PC-9 (cell line): ENCODE data around the gene CYP11A1. TPM values are rescaled to one million over a fixed set of nuclear protein-coding genes. Genes with fewer than 3 reads are reported as not detected.

ENCODE experiments used
- BruUV-seq: library from RNA; stranded (reverse); fragments of 400-500 nt; replicated peaks from 2 replicates; lab custom pipeline; 2021; lab: Mats Ljungman, UMichigan
- CTCF ChIA-PET: fragments of 300-600 bp; sonication (Branson Sonifier 250); formaldehyde crosslinking; loops from one replicate; lab custom pipeline; 2022; ENCODE audit warnings: antibody characterized with exemption; lab: Charles Lee
- POLR2A ChIA-PET: fragments of 300-600 bp; sonication (Branson Sonifier 250); formaldehyde crosslinking; loops from one replicate; lab custom pipeline; 2022; ENCODE audit warnings: antibody characterized with exemption; ENCODE audit not compliant: unreplicated experiment; lab: Charles Lee
- DNase-seq, 2 experiments: peaks; one replicate each; pipeline versions ENCODE4 v3.0.0 to v3.0.0-alpha.2; 2015 to 2022; ENCODE audit warnings: mixed read lengths in 1 of 2
- H2AFZ ChIP-seq: fragments of 200-600 bp; sonication (generic); 2 replicates; pipeline ENCODE4 v1.8.1; 2017; ENCODE audit warnings: antibody characterized with exemption
- H3F3A ChIP-seq: fragments of 200-600 bp; sonication (generic); 2 replicates; pipeline ENCODE4 v1.8.1; 2017; ENCODE audit warnings: antibody characterized with exemption, mild to moderate bottlenecking, low read depth; ENCODE audit not compliant: insufficient read depth
- H3K27ac ChIP-seq: fragments of 200-600 bp; sonication (generic); 2 replicates; pipeline ENCODE4 v1.6.1; 2016; ENCODE audit warnings: mixed run types
- H3K27me3 ChIP-seq: fragments of 200-600 bp; sonication (generic); 2 replicates; pipeline ENCODE4 v1.6.1; 2016; ENCODE audit warnings: low read depth, mixed run types; ENCODE audit not compliant: insufficient read depth
- H3K36me3 ChIP-seq: fragments of 200-600 bp; sonication (generic); 2 replicates; pipeline ENCODE4 v1.6.1; 2016; ENCODE audit warnings: low read depth, mixed run types
- H3K4me1 ChIP-seq: fragments of 200-600 bp; sonication (generic); replicated peaks from 2 replicates; pipeline ENCODE4 v1.6.1; 2016; ENCODE audit warnings: mixed run types; ENCODE audit not compliant: insufficient read depth
- H3K4me2 ChIP-seq: fragments of 200-600 bp; sonication (generic); 2 replicates; pipeline ENCODE4 v1.6.1; 2017; ENCODE audit warnings: mixed run types
- H3K4me3 ChIP-seq: fragments of 200-600 bp; sonication (generic); 2 replicates; pipeline ENCODE4 v1.6.1; 2016; ENCODE audit warnings: mixed run types
- H3K79me2 ChIP-seq: fragments of 200-600 bp; sonication (generic); 2 replicates; pipeline ENCODE4 v1.6.1; 2017; ENCODE audit warnings: low read depth, mixed run types
- H3K9me2 ChIP-seq: fragments of 200-600 bp; sonication (generic); 2 replicates; pipeline ENCODE4 v1.8.1; 2017; ENCODE audit warnings: mild to moderate bottlenecking; ENCODE audit not compliant: insufficient read depth
- H3K9me3 ChIP-seq: fragments of 200-600 bp; sonication (generic); 2 replicates; pipeline ENCODE4 v1.8.1; 2016; ENCODE audit warnings: low read depth; ENCODE audit not compliant: insufficient read depth
- H4K20me1 ChIP-seq: fragments of 200-600 bp; sonication (generic); 2 replicates; pipeline ENCODE4 v1.8.1; 2017; ENCODE audit not compliant: insufficient read depth
- CTCF ChIP-seq: fragments of 200-600 bp; sonication (generic); conservative IDR thresholded peaks from 2 replicates; pipeline ENCODE4 v1.6.1; 2017; ENCODE audit warnings: mixed run types, antibody characterized with exemption, mild to moderate bottlenecking, moderate library complexity
- EZH2 ChIP-seq: fragments of 200-600 bp; sonication (generic); IDR thresholded peaks from 2 replicates; pipeline ENCODE4 v1.8.0; 2017; ENCODE audit warnings: antibody characterized with exemption, low read depth
- intact Hi-C: fragments of 100-400 bp; cut with micrococcal nuclease; formaldehyde crosslinking; loops from one replicate; pipeline ENCODE4 v1.10.0; 2022; ENCODE audit not compliant: unreplicated experiment
- total RNA-seq: library from RNA; stranded (reverse); gene quantifications from 2 replicates; pipeline ENCODE4 v1.2.3, GENCODE V29; 2021

Gene CYP11A1
- total RNA-seq, 1 experiment from 2014 or later = 7.1 TPM

DNA sequence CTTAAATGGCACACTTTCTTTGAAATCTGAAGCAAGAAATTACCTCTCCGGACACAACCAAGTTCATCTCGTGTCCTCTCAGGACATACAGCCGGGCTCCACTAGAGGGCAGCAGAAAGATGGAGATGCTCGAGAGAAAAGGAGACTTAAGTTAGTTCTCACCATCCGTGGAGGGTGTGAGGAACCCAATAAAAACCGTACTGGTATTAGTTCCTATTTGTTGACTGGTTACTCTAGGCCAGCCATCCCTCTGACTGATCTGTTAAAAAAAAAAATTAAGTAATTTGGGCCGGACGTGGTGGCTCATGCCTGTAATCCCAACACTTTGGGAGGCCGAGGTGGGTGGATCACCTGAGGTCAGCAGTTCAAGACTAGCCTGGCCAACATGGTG, 7.9 kb upstream of the CYP11A1 start:
- intact Hi-C loops = loop anchor here (2.0 to 10.0 kb wide), 4 partner anchors 64 to 580 kb away; partner anchors contain the start of genes ARID3B, CLK3 and RPP25
- Histone ChIP-seq H4K20me1 (no peaks in the 10 kb centered on the region), H3K36me3 (no peaks in the 10 kb centered on the region), H3K27ac (no peak overlapping the region), H3K9me2 (no peaks in the 10 kb centered on the region), H3F3A (peaks cover 10% of the 10 kb centered on the region; the same call in 1 of the 2 replicates), H3K4me2 (peak overlapping the region; percentile 96), H3K4me3 (peak overlapping the region; percentile 67; the same call in 1 of the 2 replicates), H3K27me3 (no peaks in the 10 kb centered on the region), H3K4me1 (peaks cover 25% of the 10 kb centered on the region), H2AFZ (no peak overlapping the region), H3K9me3 (no peaks in the 10 kb centered on the region), H3K79me2 (no peaks in the 10 kb centered on the region)
- ChIA-PET POLR2A (no interaction called here), CTCF (interaction anchor here (0.6 to 1.3 kb wide), 2 partner anchors 119 to 256 kb away, joined by 4 to 5 read pairs; no protein-coding TSS in a partner anchor)
- peak; percentile 70 to 79 for DNase-seq
- TF ChIP-seq CTCF = peak; percentile 81
- no peak for TF ChIP-seq EZH2
- BruUV-seq = no TSS peak

GRCh38 chr15:74374648-74375302, 7.3 kb upstream of the CYP11A1 start:
- peaks cover 25% of the 10 kb centered on the region for H3K4me1 ChIP-seq
- H3K9me2 ChIP-seq = no peaks in the 10 kb centered on the region
- POLR2A ChIA-PET = no interaction called here
- peak overlapping the region; percentile 67; the same call in 1 of the 2 replicates for H3K4me3 ChIP-seq
- CTCF ChIA-PET = interaction anchor here (1.3 kb wide), 1 partner anchor 257 kb away, joined by 4 read pairs; no protein-coding TSS in a partner anchor
- peak overlapping the region; percentile 81; the same call in 1 of the 2 replicates for H2AFZ ChIP-seq
- TF ChIP-seq CTCF (no peak), EZH2 (no peak)
- intact Hi-C loops = loop anchor here (1.0 to 10.0 kb wide), 6 partner anchors 64 to 580 kb away; partner anchors contain the start of genes ARID3B, CLK3 and RPP25
- H3K9me3 ChIP-seq = no peaks in the 10 kb centered on the region
- H3K79me2 ChIP-seq = no peaks in the 10 kb centered on the region
- no peaks in the 10 kb centered on the region for H3K36me3 ChIP-seq
- no peaks in the 10 kb centered on the region for H3K27me3 ChIP-seq
- no peaks in the 10 kb centered on the region for H4K20me1 ChIP-seq
- no peak for DNase-seq
- H3K27ac ChIP-seq = no peak overlapping the region
- H3K4me2 ChIP-seq = peak overlapping the region; percentile 96
- no TSS peak for BruUV-seq
- peaks cover 10% of the 10 kb centered on the region; the same call in 1 of the 2 replicates for H3F3A ChIP-seq

DNA sequence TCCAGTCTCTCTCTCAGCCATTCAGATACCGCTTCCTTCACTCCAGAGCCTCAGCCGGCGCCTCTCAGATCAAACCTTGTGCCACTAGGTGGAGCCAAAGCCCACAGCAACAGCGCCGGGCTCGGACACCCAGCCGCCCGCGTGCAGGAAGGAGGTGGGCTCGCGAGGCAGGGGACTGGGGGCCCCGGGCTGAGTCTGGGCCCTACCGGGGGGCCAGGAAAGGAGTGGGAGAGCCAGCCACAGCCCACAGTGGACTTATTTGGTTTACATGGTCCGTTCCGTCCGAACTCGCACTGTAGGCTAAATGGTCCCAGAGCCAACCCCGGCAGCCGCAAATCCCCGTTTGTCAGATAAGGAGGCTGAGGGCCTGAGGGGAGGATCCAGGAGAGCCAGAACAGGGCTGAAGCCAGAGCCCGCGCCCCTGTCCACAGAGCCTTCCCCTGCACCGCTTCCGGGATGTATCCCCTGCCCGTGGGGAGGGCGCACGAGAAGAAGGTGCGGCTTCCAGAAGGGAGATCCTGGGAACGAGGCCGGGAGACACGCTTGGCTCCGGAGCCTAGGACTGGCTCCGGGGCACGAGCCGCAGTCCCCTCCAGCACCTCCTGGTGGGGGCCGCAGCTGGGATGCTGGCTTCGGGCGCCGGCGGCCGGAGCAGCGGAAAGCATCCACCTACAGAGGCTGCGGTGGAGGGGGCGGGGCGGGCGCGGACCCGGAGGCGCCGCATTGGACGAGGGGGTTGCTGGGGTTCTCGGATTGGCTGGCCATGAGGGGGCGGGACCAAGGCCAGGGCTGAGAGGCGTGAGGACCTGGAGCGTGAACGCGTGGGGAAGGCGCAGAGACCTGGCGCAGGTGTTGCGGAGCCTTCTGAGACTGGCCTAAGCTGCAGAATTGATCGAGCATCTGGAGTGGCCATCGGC, 6.5 kb upstream of the CYP11A1 start:
- CTCF ChIA-PET = interaction anchor here (0.6 to 1.3 kb wide), 3 partner anchors 242 to 319 kb away, joined by 4 to 9 read pairs (median 6); no protein-coding TSS in a partner anchor
- H3K79me2 ChIP-seq = no peaks in the 10 kb centered on the region
- H3K36me3 ChIP-seq = no peaks in the 10 kb centered on the region
- no peak overlapping the region for H3K27ac ChIP-seq
- BruUV-seq = no TSS peak
- no peaks in the 10 kb centered on the region for H3K9me2 ChIP-seq
- H3K4me2 ChIP-seq = peak overlapping the region; percentile 96
- peaks cover 22% of the 10 kb centered on the region for H3K4me1 ChIP-seq
- H3F3A ChIP-seq = peaks cover 4% of the 10 kb centered on the region; the same call in 1 of the 2 replicates
- H4K20me1 ChIP-seq = no peaks in the 10 kb centered on the region
- POLR2A ChIA-PET = no interaction called here
- peak; percentile 73 to 91 for DNase-seq
- intact Hi-C loops = loop anchor here (1.0 to 10.0 kb wide), 7 partner anchors 65 to 581 kb away; partner anchors contain the start of genes ARID3B and RPP25
- no peaks in the 10 kb centered on the region for H3K9me3 ChIP-seq
- peak overlapping the region; percentile 81 for H2AFZ ChIP-seq
- peak overlapping the region; percentile 67 for H3K4me3 ChIP-seq
- no peaks in the 10 kb centered on the region for H3K27me3 ChIP-seq
- TF ChIP-seq CTCF (peak; percentile 81), EZH2 (no peak)
